HG03060 (cell line): Measurements from ENCODE around the gene HRH2.
"Not testable (repeated sequence)": the region's sequence is repeated elsewhere in the genome, so short reads cannot be mapped to it uniquely, and the experiment has no call there.

Source experiments
- ATAC-seq: cut with Tn5 transposase; IDR thresholded peaks from one replicate; pipeline ENCODE4 v1.9.1; 2021; ENCODE audit warnings: low read depth, moderate number of reproducible peaks; ENCODE audit not compliant: unreplicated experiment

Gene HRH2

DNA sequence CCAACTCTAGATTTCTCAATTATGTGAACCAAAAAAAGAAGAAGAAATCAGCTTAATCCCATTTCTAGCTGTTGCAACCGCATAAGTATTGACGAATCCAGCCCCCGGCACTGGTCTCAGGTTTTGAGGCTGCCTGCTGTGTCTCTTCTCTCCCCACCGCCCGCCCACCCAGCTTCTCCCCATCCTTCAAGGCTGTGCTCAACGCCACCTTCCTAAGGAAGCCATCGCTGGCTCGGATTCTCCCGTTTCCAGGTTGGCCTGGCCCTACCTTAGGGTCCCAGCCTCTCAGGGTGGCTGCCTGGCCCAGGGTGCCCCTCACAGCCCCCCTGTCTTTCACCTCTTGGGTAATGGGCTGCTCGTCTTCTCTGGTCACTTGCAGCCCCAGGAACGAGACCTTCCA is 77.8 kb downstream of the HRH2 start:
- ATAC-seq = no peak

DNA sequence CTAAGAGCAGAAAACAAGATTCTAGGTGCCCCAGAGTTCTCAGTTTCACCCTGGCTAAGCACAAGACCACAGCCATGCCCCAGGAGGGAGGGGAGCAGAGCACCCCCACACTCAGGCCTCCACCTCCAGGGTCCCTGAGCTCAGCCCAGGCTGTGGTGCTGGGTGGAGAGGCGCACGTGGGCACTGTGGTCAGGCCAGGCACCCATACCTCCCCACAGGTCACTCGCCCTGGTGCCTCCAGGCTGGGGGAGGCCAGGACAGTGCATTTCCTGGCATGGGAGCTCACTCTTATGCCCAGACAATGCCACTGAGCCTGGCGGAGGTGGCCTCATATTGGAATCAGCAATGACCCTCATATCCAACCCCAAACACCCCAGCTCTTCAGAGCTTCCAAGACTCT is 78.8 kb downstream of the HRH2 start:
- no peak for ATAC-seq

DNA sequence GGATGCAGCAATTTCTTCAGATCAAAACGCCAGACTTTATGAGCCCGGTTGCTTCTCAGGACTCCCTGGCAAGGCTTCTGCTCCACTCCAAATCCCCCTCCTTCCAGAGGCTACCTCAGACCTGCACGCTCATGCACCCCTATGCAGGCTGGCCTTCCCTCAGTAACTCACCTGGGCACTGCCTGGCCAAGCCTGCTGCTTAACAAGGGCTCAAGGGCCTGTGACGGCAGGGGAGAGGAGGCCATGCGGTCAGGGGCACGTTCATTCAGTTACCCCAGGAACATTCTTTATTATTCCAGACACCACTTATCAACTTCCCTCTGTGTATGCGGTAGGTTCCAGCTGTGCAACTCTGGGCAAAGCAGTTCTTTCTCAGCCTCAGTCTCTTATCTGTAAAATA is 79.6 kb downstream of the HRH2 start:
- ATAC-seq = no peak

DNA sequence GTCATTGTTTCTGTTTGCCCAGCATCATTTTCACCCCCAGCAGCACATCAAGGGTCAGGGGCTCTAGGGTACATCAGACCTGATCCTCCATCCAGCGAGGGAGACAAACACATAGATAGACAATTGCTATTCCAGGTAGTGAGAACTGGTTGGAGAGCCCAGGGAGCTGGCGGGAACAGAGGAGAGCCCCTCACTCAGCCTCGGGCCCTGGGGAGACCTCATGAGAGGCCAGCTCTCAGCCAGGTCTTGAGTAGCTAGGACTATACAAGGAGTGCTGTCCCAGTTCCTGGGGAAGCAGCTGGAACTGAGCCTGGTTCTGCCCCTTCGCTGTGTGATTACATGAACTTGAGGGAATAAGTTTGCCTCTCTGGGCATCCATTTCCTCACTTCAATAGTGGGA is 80.3 kb downstream of the HRH2 start:
- no peak for ATAC-seq

DNA sequence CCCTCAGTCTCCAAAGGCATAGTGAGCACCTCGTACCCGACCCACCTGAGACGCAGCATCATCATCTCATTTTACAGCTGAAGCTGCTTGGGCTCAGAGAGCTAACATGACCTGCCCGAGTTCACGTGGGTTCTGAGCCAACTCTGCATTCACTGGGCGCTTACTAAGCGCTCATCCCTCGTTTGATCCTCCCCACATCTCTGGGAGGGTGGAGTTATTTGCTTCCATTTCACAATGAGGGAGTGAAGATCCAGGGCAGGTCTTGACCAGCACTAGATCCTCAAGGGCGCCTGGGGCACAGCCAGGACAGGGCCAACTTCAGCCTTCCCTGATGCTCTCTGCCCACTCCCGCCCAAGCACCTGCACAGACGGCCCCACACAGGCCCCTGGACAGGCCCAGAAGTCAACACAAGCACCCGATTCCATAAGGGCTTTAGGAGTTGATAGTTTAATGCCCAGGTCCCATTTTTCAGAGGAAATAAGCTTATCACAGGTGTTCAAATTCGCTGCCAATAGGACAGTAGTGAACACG is 80.8 kb downstream of the HRH2 start:
- ATAC-seq = no peak

DNA sequence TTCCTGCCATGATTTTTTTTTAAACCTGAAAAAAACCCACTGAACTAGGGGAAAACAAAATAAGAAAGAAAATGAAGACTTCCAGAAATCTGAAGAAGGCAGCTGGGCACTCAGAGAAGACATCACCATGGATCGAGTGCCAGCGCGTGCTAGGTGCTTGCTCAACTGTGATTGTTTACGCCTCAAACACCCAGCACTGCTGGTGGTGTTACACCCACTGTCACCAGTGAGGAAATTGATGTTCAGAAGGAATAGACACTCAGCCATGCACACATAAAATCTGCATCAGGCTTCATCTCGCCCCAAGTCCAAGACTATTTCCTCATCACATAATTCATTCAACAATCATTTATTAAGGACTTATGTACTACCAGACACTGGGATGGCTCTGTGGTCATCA is 82.1 kb downstream of the HRH2 start:
- no peak for ATAC-seq

DNA sequence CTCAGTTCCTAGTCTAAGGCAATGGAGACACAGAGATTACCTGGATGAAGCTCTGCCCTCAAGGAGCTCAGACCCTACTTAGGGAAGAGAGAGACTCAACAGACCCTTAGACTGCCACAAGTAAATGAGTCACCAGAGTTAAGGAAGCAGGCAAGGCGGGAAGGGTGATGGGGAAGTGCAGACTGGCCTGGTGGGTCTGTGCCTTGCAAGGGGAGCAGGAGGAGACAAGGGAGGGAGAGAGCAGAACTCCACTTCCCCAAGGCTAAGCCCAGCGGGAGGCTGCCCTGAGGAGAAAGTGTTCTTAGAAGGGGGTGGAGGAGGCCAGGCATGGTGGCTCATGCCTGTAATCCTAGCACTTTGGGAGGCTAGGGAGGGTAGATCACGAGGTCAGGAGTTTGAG is 83.7 kb downstream of the HRH2 start:
- no peak for ATAC-seq

DNA sequence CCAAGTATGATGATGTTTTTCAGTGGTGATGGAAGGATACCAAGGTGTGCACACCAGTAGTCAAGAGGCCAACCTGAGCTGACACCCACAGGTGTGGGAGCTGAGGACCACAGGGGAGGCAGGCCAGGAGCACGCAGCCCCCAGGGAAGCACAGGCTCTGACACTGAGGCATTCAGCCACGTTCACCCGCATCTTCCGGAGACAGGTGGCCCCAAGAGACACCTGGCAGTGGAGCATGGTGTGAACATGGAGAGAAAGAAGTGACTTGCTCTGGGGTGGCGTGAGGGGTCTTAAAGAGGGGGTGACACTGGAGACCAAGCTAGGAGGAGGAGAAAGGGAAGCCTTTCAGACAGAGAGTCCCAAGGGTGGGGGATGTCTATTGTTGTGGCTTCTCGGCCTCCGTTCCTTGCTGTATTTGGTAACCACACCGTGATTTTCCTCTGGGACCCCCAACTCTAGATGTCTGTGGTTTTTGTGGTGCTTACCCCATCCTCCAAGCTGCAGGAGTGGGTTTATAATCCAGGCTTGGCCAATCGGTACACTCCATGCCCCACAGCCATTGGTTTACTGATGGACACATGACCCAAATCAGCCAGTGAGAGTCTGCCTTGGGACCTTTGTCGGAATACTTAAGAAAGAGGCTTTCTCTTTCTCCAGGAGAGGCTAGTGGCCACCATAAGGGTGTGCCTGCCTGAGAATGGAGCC is 84.6 kb downstream of the HRH2 start:
- ATAC-seq = no peak

DNA sequence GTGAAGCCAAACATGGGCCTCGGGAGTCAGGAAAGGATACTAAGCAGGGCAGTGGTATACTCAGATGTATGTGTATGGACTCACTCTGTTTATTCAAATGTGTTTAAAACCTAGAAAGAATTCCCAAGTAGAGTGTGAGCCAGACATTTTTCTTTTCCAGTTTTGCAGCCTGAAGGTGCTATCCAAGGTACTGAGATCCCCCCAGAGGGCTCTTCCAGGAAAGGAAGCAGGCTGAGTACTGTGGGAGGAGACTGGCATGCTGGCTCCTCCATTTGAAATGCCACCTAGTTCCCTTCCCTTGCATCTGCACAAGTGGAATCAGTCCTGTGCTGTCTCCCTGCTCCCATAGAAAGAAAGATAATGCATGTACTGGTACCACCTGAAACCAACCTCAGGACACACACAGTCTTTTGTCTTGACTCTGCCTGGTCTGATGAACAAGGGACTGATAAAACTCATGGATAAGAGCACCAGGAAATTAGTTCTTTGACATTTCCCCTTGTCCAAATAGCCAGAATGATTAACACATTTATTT is 85.9 kb downstream of the HRH2 start:
- no peak for ATAC-seq

DNA sequence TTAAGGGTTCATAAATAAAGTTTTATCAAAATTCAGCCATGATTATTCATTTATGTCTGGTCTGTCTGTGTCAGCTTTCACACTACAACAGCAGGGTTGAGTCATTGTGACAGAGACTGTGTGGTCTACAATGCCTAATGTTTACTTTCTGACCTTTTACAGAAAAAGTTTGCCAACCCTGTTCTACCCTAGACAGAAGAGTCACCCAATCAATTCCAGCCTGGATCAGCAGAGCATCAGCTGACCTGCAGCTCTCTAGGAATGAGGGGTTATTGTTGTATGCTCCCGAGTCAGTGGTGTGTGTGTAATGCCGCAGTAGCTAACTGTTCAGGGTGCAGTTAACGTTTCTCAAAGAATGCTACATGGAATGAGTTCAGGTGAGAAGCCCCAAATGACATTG is 87.3 kb downstream of the HRH2 start:
- ATAC-seq = no peak

DNA sequence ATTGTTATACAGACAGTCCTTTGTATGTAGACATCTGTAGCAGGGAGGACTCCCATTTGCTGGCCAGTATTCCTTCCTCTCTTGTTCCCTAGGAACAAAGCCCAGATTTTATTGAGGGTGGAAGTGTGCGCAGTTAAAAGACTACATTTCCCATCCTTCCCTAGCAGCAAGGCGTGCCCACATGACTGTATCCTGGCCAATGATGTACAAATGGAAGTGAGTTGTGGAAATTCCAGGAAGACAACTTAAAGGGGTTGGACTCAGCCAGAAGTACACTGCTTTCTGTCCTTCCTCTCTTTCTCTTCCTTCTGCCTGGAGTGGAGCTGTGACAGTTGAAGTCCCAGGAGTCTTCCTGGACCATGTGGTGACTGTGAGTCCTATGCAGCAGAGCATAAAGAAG is 89.0 kb downstream of the HRH2 start:
- no peak for ATAC-seq

DNA sequence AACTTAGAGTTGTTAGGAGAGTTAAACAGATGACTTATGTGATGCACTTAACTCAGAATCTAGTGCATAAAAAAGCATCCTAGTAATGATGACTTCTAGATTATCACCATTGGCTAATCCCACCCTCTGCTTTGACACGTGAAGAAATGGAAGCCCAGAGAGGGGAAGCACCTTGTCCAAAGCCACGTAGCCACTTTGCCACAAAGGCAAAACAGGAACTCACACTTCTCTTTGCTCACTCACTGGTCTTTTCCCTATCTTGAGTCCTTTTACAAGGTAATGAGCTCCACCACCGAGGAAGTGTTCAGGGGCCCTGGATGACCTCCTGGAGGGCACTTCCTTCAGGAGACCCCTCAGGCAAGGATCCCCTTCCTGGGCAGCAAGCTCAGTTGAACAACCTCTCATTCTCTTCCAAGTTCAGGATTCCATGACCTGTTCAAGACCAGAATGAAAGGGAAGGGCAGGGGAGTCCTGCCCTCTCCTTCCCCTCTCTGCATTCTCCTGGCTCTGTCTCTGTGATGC is 89.7 kb downstream of the HRH2 start:
- no peak for ATAC-seq

DNA sequence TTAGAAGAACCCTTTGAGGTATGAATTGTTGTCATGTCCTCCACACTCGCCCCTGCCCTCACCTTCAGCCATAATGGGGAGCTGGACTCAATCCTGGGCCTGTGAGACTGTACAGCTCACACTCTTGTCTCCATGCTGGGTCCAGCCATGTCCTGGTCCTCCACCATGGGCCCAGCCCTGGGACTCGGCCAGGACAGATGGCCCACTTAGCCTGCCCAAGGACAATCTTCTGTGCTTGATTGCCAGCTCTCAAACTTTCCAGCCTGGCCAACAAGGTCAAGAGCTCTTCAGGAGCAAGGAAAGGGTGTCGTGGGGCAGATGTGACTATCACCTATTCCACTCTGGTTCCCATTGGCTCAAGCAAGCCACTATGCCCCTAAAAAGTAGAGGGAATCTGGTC is 90.8 kb downstream of the HRH2 start:
- no peak for ATAC-seq

DNA sequence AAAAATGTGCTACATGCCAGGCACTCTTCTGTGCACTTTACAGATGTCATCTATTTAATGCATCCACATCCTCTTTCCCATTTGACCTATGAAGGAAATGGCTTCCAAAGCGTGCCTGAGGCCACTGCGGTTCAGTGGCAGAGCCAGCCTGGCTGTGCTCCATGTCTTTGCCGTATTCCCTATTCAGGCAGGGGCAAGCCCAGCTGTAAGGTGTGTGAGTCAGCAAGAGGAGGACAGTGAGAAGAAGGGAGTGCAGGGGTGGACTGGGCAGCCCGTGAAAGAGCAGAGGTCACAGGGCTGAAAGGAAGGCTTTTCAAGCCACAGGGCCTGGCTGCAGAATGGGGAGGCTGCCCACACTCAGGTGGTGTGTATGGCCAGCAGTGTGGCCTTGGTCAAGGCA is 91.7 kb downstream of the HRH2 start:
- ATAC-seq = no peak

DNA sequence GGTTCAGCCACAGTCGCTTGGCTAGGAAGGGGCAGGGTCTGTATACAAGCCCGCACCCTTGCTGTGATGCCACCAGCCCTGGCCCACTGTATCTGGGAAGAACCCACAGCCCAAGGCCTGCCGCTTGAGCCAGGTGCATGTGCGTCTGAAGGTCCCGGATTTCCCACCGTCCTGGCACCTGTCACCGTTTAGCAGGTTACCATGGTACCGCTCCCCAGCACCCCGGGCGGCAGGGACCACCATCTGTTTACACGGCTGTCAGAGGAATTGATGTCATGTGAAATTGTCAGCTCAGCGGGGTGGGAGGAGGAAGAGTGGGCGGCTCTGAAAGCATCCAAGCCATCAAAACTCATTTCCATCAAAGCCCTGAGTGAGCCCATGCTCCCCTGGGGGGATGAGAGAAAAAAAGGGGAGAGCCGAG is 92.7 kb downstream of the HRH2 start:
- no peak for ATAC-seq

DNA sequence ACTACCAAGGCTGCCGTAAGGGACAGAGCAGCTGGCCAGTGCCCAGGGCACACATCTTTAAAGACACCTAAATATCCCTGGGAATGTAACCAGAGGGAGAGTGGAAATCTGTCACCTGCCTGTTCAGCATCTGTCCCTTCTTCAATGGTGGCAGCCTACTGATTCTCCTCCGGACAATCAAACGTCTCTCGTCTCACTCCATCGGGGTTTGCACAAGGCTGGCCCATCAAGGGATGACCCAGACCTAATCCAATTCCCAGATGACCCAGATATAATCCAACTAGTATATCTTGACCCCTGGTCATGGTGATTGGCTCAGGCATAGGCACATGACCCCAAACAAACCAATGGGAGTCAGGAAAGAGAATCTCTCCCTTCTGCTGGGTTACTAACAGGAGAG is 93.5 kb downstream of the HRH2 start:
- no peak for ATAC-seq

DNA sequence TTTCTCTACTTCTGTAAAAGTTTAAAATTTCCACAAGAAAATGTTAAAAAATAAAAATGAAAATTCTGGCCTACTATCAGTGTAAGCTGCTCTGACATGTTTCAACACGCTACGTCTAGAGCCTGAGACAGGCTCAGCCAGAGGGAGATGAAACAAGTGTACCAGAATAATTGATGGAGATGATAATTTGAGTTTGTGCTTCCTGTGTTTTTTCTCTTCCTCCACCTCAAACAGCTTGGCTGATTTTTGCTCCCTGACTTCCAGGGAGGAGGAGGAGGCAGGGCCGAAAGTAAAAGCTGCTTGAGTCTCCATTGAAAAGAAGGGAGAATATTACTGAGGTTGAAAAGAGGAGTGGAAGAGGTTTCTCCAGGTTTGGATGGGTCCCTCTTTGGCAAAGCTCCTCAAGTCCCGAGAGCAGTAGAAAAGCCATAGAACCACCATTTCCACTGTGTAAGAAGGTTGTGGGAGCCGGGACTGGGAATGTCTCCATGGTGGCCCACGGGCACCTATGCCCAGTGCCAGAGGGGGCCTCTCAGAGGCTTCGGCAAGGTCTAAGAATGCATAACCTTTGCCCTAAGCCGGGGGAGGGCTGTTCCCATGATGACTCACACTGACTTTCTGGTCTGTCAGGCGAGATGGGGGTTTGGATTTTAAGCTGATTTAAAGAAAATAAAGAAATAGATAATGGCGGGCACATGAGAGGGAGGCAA is 95.1 kb downstream of the HRH2 start:
- ATAC-seq = no peak

DNA sequence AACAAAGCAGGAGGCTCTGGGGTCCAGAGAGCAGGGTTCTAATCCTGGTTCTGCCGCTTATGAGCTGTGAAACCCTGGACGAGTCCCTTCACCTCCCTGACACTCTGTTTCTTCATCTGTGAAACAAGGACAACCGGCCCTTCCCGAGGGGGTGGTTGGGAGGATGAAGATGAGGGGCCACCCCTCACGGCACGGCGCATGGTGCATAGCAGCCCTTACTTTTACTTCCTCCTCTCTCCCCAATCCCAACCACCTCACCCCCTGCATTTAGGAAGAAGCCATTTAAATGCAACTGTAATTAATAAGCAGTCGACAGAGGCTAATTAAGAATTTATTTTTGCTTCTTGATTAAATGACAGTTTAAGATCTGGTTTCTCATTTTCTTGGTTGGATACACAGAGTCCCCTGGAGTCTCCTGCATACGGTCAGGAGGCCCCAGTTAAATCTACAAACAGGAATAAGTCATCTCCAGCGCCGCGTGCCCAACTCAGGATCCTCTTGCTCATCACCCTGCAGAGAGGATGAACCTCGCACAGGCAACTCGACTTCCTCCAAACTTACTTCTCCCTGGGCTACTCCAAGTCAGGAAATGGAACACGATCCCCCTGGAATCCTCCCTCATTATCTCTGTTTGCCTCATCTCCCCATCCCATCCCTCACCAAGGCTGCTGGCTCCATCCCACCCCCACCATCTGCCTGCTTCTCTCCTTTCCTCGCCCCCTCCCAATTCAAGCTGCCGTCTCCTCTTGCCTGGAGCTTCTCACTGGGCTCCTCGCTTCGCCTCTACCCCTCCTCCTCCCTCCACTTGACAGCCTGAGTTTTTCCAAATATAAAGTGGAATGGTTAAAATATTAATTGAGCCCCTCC is 95.9 kb downstream of the HRH2 start:
- ATAC-seq = no peak

DNA sequence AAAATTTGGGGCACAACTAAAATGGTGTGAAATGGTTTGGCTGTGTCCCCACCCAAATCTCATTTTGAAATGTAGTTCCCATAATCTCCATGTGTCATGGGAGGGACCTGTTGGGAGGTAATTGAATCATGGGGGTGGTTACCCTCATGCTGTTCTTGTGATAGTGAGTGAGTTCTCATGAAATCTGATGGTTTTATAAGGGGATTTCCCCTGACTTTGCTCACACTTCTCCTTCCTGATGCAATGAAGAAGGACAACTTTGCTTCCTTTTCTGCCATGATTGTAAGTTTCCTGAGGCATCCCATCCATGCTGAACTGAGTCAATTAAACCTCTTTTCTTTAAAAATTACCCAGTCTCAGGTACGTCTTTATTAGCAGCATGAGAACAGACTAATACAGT is 102.1 kb downstream of the HRH2 start:
- ATAC-seq = not testable (repeated sequence)
